GM12865 (cell line): ENCODE results near the gene LGMN.

Experiments used
- DNase-seq: peaks from one replicate; pipeline ENCODE4 v3.0.0; 2010; ENCODE audit warnings: low read depth
- H3K4me3 ChIP-seq: 2 replicates; pipeline ENCODE4 v1.5.1; 2011; ENCODE audit warnings: mild to moderate bottlenecking, low read depth, low read length, control low read depth
- TF ChIP-seq, protein P1 (sequence below): IDR thresholded peaks from 2 replicates; pipeline ENCODE4 v1.5.1; 2011; ENCODE audit warnings: low read length, control low read depth, low read depth, inconsistent platforms; ENCODE audit not compliant: insufficient read depth; ENCODE audit errors: missing control alignments

LGMN gene

DNA sequence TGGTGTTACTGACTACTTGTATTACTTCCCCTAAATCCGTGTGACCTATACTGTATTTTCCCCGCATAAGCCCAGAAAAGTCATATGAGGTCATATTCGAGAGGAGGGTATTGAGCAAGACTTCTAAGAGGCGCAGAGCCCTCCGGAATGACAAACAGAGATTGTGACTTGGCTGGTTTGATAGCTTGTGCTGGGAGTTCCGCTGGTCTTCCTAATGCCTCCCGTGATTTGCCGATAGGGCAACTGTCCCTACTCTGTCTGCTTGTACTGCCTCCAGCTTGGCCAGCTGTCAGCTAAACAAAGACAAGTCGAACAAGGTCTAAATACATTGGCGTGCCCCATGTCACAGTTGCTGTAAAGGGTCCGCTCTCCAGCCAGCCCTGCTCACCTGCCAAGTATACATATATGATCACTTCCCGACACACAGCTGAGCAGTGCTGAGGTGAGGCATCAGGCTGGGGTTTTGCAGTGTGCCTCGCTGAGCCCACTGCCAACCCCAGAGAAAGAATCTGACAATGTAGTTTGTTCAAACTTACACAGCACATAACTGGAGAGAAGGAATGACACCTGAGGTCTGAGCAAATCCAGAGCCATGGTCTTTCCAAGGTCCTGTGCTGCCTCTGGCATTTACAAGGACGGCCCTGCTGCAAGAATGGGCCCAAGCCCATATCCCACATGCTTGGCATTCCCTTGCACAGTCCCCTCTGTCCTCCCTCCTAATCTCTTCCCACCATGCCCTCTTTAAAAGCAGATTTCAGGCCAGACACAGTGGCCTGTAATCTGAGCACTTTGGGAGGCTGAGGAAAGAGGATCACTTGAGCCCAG, 23.7 kb downstream of the LGMN start:
- no peak for DNase-seq
- TF ChIP-seq, protein P1, sequence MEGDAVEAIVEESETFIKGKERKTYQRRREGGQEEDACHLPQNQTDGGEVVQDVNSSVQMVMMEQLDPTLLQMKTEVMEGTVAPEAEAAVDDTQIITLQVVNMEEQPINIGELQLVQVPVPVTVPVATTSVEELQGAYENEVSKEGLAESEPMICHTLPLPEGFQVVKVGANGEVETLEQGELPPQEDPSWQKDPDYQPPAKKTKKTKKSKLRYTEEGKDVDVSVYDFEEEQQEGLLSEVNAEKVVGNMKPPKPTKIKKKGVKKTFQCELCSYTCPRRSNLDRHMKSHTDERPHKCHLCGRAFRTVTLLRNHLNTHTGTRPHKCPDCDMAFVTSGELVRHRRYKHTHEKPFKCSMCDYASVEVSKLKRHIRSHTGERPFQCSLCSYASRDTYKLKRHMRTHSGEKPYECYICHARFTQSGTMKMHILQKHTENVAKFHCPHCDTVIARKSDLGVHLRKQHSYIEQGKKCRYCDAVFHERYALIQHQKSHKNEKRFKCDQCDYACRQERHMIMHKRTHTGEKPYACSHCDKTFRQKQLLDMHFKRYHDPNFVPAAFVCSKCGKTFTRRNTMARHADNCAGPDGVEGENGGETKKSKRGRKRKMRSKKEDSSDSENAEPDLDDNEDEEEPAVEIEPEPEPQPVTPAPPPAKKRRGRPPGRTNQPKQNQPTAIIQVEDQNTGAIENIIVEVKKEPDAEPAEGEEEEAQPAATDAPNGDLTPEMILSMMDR = no peak
- no peak overlapping the region for H3K4me3 ChIP-seq

DNA sequence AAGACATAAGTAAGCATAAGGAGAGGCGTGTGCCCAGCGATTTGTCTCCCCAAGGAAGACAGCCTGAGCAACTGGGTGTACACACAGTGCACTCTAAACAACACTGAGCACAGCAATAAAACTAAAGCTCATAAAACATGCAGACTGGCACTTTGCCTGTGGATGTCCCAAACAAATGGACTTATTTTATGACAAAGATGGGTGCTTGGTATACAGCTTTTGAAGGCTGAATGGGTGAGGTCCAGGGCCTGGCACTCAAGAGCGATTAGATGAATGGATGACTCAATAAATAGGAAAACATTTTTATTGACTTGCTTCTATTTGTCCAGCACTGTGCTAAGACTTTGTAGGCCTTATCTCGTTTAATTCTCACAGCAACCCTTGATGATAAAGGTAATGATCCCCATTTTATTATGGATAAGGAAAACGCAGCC, 28.5 kb downstream of the LGMN start:
- DNase-seq = no peak
- no peak overlapping the region for H3K4me3 ChIP-seq
- TF ChIP-seq, protein P1 = no peak

GRCh38 chr14:92719421-92719820, 29.0 kb downstream of the LGMN start:
- TF ChIP-seq, protein P1 = no peak
- H3K4me3 ChIP-seq = no peak overlapping the region
- DNase-seq = no peak

GRCh38 chr14:92718664-92719063, 29.8 kb downstream of the LGMN start:
- H3K4me3 ChIP-seq = no peak overlapping the region
- TF ChIP-seq, protein P1 = no peak
- DNase-seq = no peak

- no peak overlapping the region for H3K4me3 ChIP-seq
- TF ChIP-seq, protein P1 = no peak
- DNase-seq = peak; percentile 83
These were observed 30.8 kb downstream of the LGMN start for GRCh38 chr14:92717571-92718042.

DNA sequence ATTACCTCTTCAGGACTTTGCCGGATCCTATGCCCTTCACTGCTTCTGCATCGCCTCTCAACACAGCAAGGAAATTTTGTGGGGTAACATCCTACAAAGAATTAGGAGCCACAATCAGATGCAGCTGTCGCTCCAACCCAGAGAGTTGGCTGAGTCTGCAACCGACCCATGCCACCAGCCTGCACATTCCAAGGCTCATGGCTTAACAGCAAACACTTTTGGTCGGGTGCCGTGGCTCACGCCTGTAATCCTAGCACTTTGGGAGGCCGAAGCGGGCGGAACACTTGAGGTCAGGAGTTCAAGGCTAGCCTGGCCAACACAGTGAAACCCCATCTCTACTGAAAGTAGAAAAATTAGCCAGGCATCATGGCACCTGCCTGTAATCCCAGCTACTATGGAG, 32.3 kb downstream of the LGMN start:
- TF ChIP-seq, protein P1 = no peak
- H3K4me3 ChIP-seq = no peak overlapping the region
- no peak for DNase-seq
